GM12801 (cell line): ENCODE data around the gene TGIF2.

Source experiments
- CTCF ChIP-seq: IDR thresholded peaks from one replicate; pipeline ENCODE4 v1.5.1; 2011; ENCODE audit warnings: control low read depth; ENCODE audit not compliant: insufficient read length; ENCODE audit errors: extremely low read depth

The TGIF2 gene

GRCh38 chr20:36549628-36549941 lies 23.8 kb upstream of the TGIF2 start:
- TF ChIP-seq CTCF, result no peak

GRCh38 chr20:36549942-36550789 lies 23.2 kb upstream of the TGIF2 start:
- no peak for TF ChIP-seq CTCF

GRCh38 chr20:36550790-36551299 lies 22.6 kb upstream of the TGIF2 start:
- no peak for TF ChIP-seq CTCF

GRCh38 chr20:36555248-36555647 lies 18.1 kb upstream of the TGIF2 start:
- TF ChIP-seq CTCF, result no peak

- TF ChIP-seq CTCF, result no peak
Observed at GRCh38 chr20:36562724-36563123, 10.7 kb upstream of the TGIF2 start.

- no peak for TF ChIP-seq CTCF
Observed at GRCh38 chr20:36563374-36563773, 10.0 kb upstream of the TGIF2 start.

GRCh38 chr20:36565520-36565919 lies 7.9 kb upstream of the TGIF2 start:
- TF ChIP-seq CTCF, result no peak
